Liver (tissue), 9 donors: ENCODE measurements around the gene CAPG. TPM values are rescaled to one million over a fixed set of nuclear protein-coding genes. Genes with fewer than 3 reads are reported as not detected.

Experiments used
- DNase-seq: peaks from one replicate; pipeline ENCODE4 v3.0.0-alpha.2; 2017; ENCODE audit warnings: low spot score
- H3K27ac ChIP-seq, 2 donors: one replicate each; pipeline ENCODE4 v1.7.0; 2013; ENCODE audit warnings: inconsistent platforms in 2 of 2, low read length in 2 of 2, control low read depth in 1 of 2, low read depth in 1 of 2, mild to moderate bottlenecking in 1 of 2
- H3K27me3 ChIP-seq, 4 donors: one replicate each; pipeline versions ENCODE4 v1.6.1 to v1.7.0; 2013; ENCODE audit warnings: low read length in 3 of 4, inconsistent platforms in 1 of 4, mild to moderate bottlenecking in 1 of 4, moderate library complexity in 1 of 4; ENCODE audit not compliant: control insufficient read depth in 4 of 4, insufficient read depth in 4 of 4
- H3K36me3 ChIP-seq, 4 donors: one replicate each; pipeline versions ENCODE4 v1.6.1 to v1.7.0; 2013; ENCODE audit warnings: low read length in 3 of 4, mild to moderate bottlenecking in 3 of 4, low read depth in 1 of 4, moderate library complexity in 1 of 4; ENCODE audit not compliant: control insufficient read depth in 4 of 4, insufficient read depth in 3 of 4
- H3K4me1 ChIP-seq, 4 donors: one replicate each; pipeline versions ENCODE4 v1.6.1 to v1.7.0; 2013; ENCODE audit warnings: low read length in 3 of 4, mild to moderate bottlenecking in 3 of 4, moderate library complexity in 1 of 4; ENCODE audit not compliant: control insufficient read depth in 4 of 4, insufficient read depth in 4 of 4
- H3K4me3 ChIP-seq, 3 donors: one replicate each; pipeline versions ENCODE4 v1.6.1 to v1.7.0; 2013; ENCODE audit warnings: low read length in 3 of 3, control low read depth in 1 of 3, low read depth in 1 of 3, mild to moderate bottlenecking in 1 of 3
- H3K9ac ChIP-seq, 2 donors: one replicate each; pipeline ENCODE4 v1.7.0; 2013; ENCODE audit warnings: low read length in 2 of 2, mild to moderate bottlenecking in 2 of 2, moderate library complexity in 2 of 2, control low read depth in 1 of 2, low read depth in 1 of 2
- H3K9me3 ChIP-seq, 4 donors: one replicate each; pipeline versions ENCODE4 v1.6.1 to v1.7.0; 2013; ENCODE audit warnings: low read length in 3 of 4; ENCODE audit not compliant: control insufficient read depth in 4 of 4
- ATF3 ChIP-seq: IDR thresholded peaks from 2 replicates; pipeline ENCODE4 v1.6.1; 2016; ENCODE audit warnings: antibody characterized with exemption
- CTCF ChIP-seq: fragments of 150-350 bp; IDR thresholded peaks from 2 replicates; pipeline ENCODE4 v1.5.1; 2017; ENCODE audit warnings: improper control_type of control experiment, low read depth, low read length; ENCODE audit not compliant: missing input control
- EGR1 ChIP-seq, 2 donors: IDR thresholded peaks; 2 replicates each; pipeline ENCODE4 v1.6.1; 2016 to 2018; ENCODE audit warnings: antibody characterized with exemption in 2 of 2, low read depth in 2 of 2
- FOXA1 ChIP-seq: IDR thresholded peaks from 2 replicates; pipeline ENCODE4 v1.6.1; 2016; ENCODE audit warnings: antibody characterized with exemption
- FOXA2 ChIP-seq: IDR thresholded peaks from 2 replicates; pipeline ENCODE4 v1.6.1; 2016; ENCODE audit warnings: antibody characterized with exemption
- HNF4A ChIP-seq, 2 donors: conservative IDR thresholded peaks; 2 replicates each; pipeline ENCODE4 v1.6.1; 2016; ENCODE audit warnings: antibody characterized with exemption in 2 of 2, mild to moderate bottlenecking in 2 of 2
- HNF4G ChIP-seq: IDR thresholded peaks from 2 replicates; pipeline ENCODE4 v1.6.1; 2016; ENCODE audit warnings: antibody characterized with exemption
- JUND ChIP-seq, 2 donors: IDR thresholded peaks; 2 replicates each; pipeline ENCODE4 v1.6.1; 2016; ENCODE audit warnings: antibody characterized with exemption in 2 of 2
- NR2F2 ChIP-seq: IDR thresholded peaks from 2 replicates; pipeline ENCODE4 v1.6.1; 2016; ENCODE audit warnings: antibody characterized with exemption
- RAD21 ChIP-seq, 2 donors: IDR thresholded peaks; 2 replicates each; pipeline ENCODE4 v1.6.1; 2016; ENCODE audit warnings: antibody characterized with exemption in 2 of 2, mild to moderate bottlenecking in 2 of 2
- REST ChIP-seq: IDR thresholded peaks from 2 replicates; pipeline ENCODE4 v1.6.1; 2016; ENCODE audit warnings: antibody characterized with exemption, mild to moderate bottlenecking
- RXRA ChIP-seq, 2 donors: IDR thresholded peaks; 2 replicates each; pipeline ENCODE4 v1.6.1; 2017 to 2018; ENCODE audit warnings: antibody characterized with exemption in 2 of 2, mild to moderate bottlenecking in 1 of 2
- SP1 ChIP-seq: IDR thresholded peaks from 2 replicates; pipeline ENCODE4 v1.6.1; 2018; ENCODE audit warnings: antibody characterized with exemption, mild to moderate bottlenecking
- TAF1 ChIP-seq: conservative IDR thresholded peaks from 2 replicates; pipeline ENCODE4 v1.6.1; 2016; ENCODE audit warnings: antibody characterized with exemption, mild to moderate bottlenecking
- YY1 ChIP-seq: IDR thresholded peaks from 2 replicates; pipeline ENCODE4 v1.6.1; 2016; ENCODE audit warnings: antibody characterized with exemption, mild to moderate bottlenecking
- ZBTB33 ChIP-seq: IDR thresholded peaks from 2 replicates; pipeline ENCODE4 v1.6.1; 2016; ENCODE audit warnings: antibody characterized with exemption
- WGBS: extraction: QIAGEN DNeasy Blood & Tissue Kit; methylation state at CpG from one replicate; pipeline ENCODE4 v1.1.7; 2013; 5-methylcytosine and 5-hydroxymethylcytosine counted together
- polyA plus RNA-seq, 2 donors: library from polyadenylated mRNA; stranded (reverse) in 1 of 2; unstranded in 1 of 2; fragments of 200-250 nt in 1 of 2; fragments of >200 nt in 1 of 2; fragmentation: Nextera tagmentation in 1 of 2; extraction: Ambion mirVana in 1 of 2; gene quantifications; one replicate each; pipeline versions ENCODE4 v1.2.1 to v1.2.3, GENCODE V29; 2013 to 2015
- total RNA-seq, 2 donors: library from RNA; depleted of rRNA; stranded (reverse); fragments of >200 nt; gene quantifications; one replicate each; pipeline ENCODE4 v1.2.3, GENCODE V29; 2014
- donor health status: healthy.
- donor health status: healthy.
- donor health status: healthy.
- donor health status: healthy.
- donor health status: healthy.

Gene CAPG
- total and polyA plus RNA-seq, 4 donors, result 2.7 to 19.3 (median 5.2) TPM

GRCh38 chr2:85444629-85445172, 34.5 kb upstream of the CAPG start:
- TF ChIP-seq REST (no peak), YY1 (no peak), HNF4A (conservative IDR thresholded peaks at IDR 0.05) (no peak), HNF4G (no peak), NR2F2 (no peak), TAF1 (no peak), SP1 (no peak), RAD21 (IDR thresholded peaks at IDR 0.05) (no peak), CTCF (no peak), ZBTB33 (no peak)
- Histone ChIP-seq H3K9ac (no peak overlapping the region), H3K4me3 (no peak overlapping the region), H3K27ac (no peak overlapping the region), H3K4me1 (peaks cover 4 to 10% (median 9%) of the 10 kb centered on the region in 4 donors), H3K9me3 (no peaks in the 10 kb centered on the region), H3K27me3 (no peaks in the 10 kb centered on the region), H3K36me3 (no peaks in the 10 kb centered on the region)
- no peak for DNase-seq
- WGBS, result 94% methylated on average over 6 of the region's 6 CpGs

- no peaks in the 10 kb centered on the region for H3K36me3 ChIP-seq
- DNase-seq, result no peak
- peaks cover 12 to 20% (median 17%) of the 10 kb centered on the region in 4 donors for H3K4me1 ChIP-seq
- no peaks in the 10 kb centered on the region for H3K27me3 ChIP-seq
- H3K27ac ChIP-seq, result no peak overlapping the region
- H3K9me3 ChIP-seq, result no peaks in the 10 kb centered on the region
- WGBS, result 84% methylated on average over 4 of the region's 4 CpGs
- H3K9ac ChIP-seq, result no peak overlapping the region
- H3K4me3 ChIP-seq, result no peak overlapping the region
- TF ChIP-seq FOXA2, result no peak
- TF ChIP-seq ATF3, result no peak
- no peak for TF ChIP-seq TAF1
- no peak for TF ChIP-seq FOXA1
- no peak for TF ChIP-seq ZBTB33
- no peak for TF ChIP-seq REST
- TF ChIP-seq RXRA (IDR thresholded peaks at IDR 0.05), result no peak
- no peak for TF ChIP-seq EGR1 (IDR thresholded peaks at IDR 0.05; ENCODE audit: low read depth in 2 of 2)
- no peak for TF ChIP-seq HNF4G
- TF ChIP-seq JUND (IDR thresholded peaks at IDR 0.05), result no peak
- no peak for TF ChIP-seq YY1
- TF ChIP-seq CTCF, result no peak
- no peak for TF ChIP-seq NR2F2
- no peak for TF ChIP-seq HNF4A (conservative IDR thresholded peaks at IDR 0.05)
These were observed 31.7 kb upstream of the CAPG start for GRCh38 chr2:85441864-85442263.
